GM21723 (cell line): ENCODE data around the gene PHF21A.
A peak's percentile ranks its signal among the peaks of the same experiment; 100 is the strongest.
"Not testable (repeated sequence)": the region's sequence is repeated elsewhere in the genome, so short reads cannot be mapped to it uniquely, and the experiment has no call there.

Experiments used
- ATAC-seq: cut with Tn5 transposase; IDR thresholded peaks from one replicate; pipeline ENCODE4 v1.9.1; 2021; ENCODE audit warnings: mild to moderate bottlenecking, moderate library complexity; ENCODE audit not compliant: unreplicated experiment

PHF21A gene

DNA sequence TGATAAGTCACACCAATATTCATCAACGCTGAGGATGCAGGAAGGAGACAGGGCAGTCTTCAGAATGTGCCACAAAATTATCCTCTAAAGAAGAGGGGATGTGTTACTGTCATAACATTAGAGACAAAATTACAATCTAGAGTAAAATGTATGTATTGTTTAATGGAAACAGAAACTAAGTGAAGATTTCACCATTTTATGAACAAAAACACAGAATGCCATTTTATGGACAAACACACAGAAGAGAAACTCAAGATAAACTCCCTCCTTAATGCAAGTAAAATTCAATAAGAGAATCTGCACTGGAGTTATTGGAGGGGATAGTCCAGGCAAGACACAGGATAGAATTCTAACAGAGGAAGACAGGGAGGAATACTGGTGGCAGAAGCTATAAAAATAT is 136.0 kb downstream of the PHF21A start:
- ATAC-seq = no peak

DNA sequence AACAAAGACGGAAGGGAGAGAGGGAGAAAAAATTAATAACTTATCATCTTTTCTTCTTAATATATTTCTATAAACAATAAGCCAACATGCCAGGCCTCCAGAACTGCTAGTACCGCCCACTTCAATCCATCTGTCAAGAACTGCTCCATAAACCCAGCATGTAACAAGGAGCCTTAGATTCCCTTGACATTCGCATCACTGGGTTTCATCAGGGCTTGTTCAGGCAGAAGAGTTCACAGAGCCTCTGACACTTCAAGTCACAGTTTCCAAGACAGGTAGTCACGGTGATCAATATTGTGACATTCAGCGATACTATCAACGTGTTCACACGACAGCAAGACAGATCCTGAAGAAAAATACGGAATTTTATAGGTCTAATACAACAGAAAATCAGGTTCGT is 137.1 kb downstream of the PHF21A start:
- no peak for ATAC-seq

DNA sequence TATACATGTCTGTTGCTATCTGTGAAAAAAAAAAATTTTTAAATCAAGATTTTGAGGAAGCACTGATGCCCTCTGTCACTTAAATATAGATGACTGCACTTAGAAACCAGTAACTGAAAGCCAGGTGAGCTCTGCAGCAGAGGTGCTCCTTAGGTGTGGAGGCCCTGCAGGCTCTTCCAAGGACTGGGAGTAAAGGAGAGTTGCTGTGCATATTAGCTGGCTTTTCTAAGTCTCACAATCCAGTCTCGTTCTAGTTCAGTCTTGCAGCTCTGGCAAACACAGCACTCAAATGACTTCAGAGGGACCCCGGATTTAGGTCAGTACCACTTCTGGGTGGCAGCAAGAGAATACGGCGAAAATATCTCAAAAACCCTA is 137.8 kb downstream of the PHF21A start:
- ATAC-seq = no peak

- no peak for ATAC-seq
Observed at GRCh38 chr11:45982656-45983470, 138.4 kb downstream of the PHF21A start.

GRCh38 chr11:45981826-45982225 is 139.4 kb downstream of the PHF21A start:
- not testable (repeated sequence) for ATAC-seq

- no peak for ATAC-seq
Observed at GRCh38 chr11:45974806-45975205, 146.4 kb downstream of the PHF21A start.

- ATAC-seq = no peak
Observed at GRCh38 chr11:45973601-45974000, 147.7 kb downstream of the PHF21A start.

- ATAC-seq = no peak
Observed at GRCh38 chr11:45968901-45969300, 152.4 kb downstream of the PHF21A start.

DNA sequence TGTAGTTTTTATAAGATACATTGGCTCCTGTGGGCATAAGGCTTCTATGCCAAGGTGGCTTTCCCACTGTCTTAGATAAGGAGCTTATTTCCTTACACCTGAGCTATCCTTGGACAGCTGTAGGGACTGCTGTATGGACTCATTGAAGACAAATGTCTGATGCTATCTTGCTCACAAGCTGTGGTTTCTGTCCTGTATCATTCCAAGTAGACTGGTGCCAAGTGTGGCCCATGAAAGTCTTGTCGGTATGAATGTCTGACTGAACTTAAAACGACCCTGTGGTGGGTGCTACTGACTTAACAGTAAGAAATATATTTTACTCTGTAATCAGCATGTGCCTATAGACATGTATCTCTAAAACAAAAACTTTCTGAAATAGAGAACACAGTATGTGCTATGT is 153.7 kb downstream of the PHF21A start:
- no peak for ATAC-seq

DNA sequence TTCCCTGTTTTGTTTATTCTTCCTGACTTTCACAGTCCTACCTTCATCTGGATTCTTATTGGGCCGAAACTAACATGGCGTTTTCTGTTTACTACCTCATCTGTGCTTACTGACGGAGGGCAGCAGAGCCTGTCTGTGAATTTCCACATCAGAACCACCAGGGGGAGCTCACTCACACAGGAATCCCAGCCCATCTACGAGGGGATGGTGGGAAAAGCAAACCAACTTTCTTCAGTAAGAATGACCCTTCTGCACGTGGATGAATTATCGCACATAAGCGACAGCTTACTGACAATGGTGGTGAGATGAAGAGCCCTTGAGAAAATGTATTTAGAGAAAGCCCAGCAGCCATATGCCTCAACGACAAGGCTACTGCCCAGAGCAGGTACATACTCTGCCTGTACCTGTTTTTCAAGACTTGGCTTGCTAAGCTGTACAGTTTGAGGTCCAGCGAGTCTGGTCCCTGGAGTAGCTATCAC is 156.3 kb downstream of the PHF21A start:
- ATAC-seq = peak; percentile 70

DNA sequence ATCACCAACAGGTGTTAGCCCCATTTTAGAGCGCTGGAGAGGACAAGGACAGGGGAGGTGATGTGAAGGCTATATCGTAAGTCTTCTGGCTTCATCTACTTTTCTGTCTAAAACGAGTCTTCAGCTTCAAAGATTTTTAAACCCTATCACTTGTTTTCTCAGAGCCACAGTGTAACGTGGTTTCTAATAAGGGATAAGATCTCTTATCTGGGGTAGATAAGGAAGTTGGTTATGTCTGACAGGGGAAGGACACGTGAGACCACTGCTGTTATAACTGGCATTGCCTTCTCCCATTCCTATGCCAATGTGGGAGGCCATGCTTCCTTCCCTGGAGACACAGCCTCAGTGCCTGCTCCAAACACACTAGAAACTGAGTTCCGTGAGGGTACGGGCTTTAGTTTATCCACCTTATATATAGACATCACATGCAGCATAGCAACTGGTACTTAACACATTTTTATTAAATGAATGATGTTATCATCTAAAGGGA is 159.5 kb downstream of the PHF21A start:
- no peak for ATAC-seq

DNA sequence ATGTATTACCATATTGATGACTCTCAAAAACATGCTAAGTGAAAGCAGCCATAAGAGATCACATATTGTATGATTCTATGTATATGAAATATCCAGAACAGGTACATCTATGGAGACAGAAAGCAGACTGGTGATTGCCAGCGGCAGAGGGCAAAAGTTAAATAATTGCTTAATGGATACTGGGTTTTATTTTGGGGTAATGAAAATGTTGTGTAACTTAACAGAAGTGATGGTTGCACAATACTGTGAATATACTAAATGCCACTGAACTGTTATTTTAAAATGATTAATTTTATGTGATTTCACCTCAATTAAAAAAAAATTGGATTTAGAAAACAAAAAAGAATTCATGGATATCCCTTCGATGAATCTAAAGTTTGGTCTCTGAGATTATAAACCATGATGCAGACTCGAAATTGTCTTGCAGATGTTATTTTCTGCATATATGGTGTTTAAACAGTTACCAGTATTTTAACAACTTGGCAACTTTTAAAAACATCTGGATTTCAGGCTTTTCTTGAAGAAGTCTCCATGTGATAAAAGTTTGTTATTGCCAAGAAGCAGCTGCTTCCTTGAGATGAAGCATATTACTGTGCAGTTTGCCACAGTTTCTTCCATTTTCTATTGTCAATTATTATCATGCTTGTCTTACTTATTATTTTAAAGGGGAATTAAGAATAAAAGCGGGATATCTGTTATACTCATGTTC is 160.7 kb downstream of the PHF21A start:
- no peak for ATAC-seq

GRCh38 chr11:45959851-45960250 is 161.4 kb downstream of the PHF21A start:
- ATAC-seq = no peak

GRCh38 chr11:45949992-45950407 is 171.3 kb downstream of the PHF21A start:
- no peak for ATAC-seq

- ATAC-seq = no peak
Observed at GRCh38 chr11:45948356-45948755, 172.9 kb downstream of the PHF21A start.

- no peak for ATAC-seq
Observed at GRCh38 chr11:45947885-45948284, 173.4 kb downstream of the PHF21A start.

GRCh38 chr11:45945397-45945999 is 175.8 kb downstream of the PHF21A start:
- ATAC-seq = no peak

- ATAC-seq = no peak
Observed at GRCh38 chr11:45942381-45942780, 178.9 kb downstream of the PHF21A start.

- ATAC-seq = no peak
Observed at GRCh38 chr11:45941285-45941684, 180.0 kb downstream of the PHF21A start.

GRCh38 chr11:45939836-45940235 is 181.4 kb downstream of the PHF21A start:
- no peak for ATAC-seq

GRCh38 chr11:45937916-45938315 is 183.3 kb downstream of the PHF21A start:
- ATAC-seq = no peak
